H1 (cell line): ENCODE measurements around the gene RNF220. TPM values are rescaled to one million over a fixed set of nuclear protein-coding genes. Genes with fewer than 3 reads are reported as not detected.

Experiments
- CTCF ChIA-PET: fragments of 300-600 bp; sonication (Branson Sonifier 250); formaldehyde crosslinking; loops from one replicate; lab custom pipeline; 2021; ENCODE audit not compliant: partially characterized antibody; lab: Charles Lee
- POLR2A ChIA-PET: fragments of 300-600 bp; sonication (Branson Sonifier 250); formaldehyde crosslinking; loops from one replicate; lab custom pipeline; 2021; ENCODE audit warnings: inconsistent platforms; ENCODE audit not compliant: partially characterized antibody; lab: Charles Lee
- DNase-seq, 2 experiments: peaks; one replicate each; pipeline versions ENCODE4 v3.0.0 to v3.0.0-alpha.2; 2010 to 2022; ENCODE audit warnings: low spot score in 2 of 2, low read depth in 1 of 2, mixed read lengths in 1 of 2
- FAIRE-seq: peaks from 2 replicates; lab custom pipeline; 2011; peaks lifted over from hg19 to GRCh38; lab: Jason Lieb, UNC
- H2AFZ ChIP-seq: 2 replicates; pipeline ENCODE4 v1.8.1; 2012; ENCODE audit warnings: low read length, inconsistent platforms
- H2AK5ac ChIP-seq: 2 replicates; pipeline ENCODE4 v1.6.1; 2013; ENCODE audit warnings: low read depth, low read length
- H2BK120ac ChIP-seq: replicated peaks from 2 replicates; pipeline ENCODE3; 2013; ENCODE audit warnings: low read depth, low read length, inconsistent platforms
- H2BK12ac ChIP-seq: 2 replicates; pipeline ENCODE4 v1.6.1; 2013; ENCODE audit warnings: low read depth, low read length
- H2BK15ac ChIP-seq: 2 replicates; pipeline ENCODE4 v1.6.1; 2013; ENCODE audit warnings: low read length
- H2BK20ac ChIP-seq: 2 replicates; pipeline ENCODE4 v1.6.1; 2013; ENCODE audit warnings: low read length
- H2BK5ac ChIP-seq: 2 replicates; pipeline ENCODE4 v1.6.1; 2013; ENCODE audit warnings: low read depth, low read length
- H3K14ac ChIP-seq: 2 replicates; pipeline ENCODE4 v1.6.1; 2013; ENCODE audit warnings: inconsistent platforms; ENCODE audit not compliant: insufficient read length
- H3K18ac ChIP-seq: 2 replicates; pipeline ENCODE4 v1.6.1; 2013; ENCODE audit warnings: low read length; ENCODE audit errors: extremely low read depth
- H3K23ac ChIP-seq: 2 replicates; pipeline ENCODE4 v1.6.1; 2013; ENCODE audit warnings: inconsistent platforms; ENCODE audit not compliant: insufficient read length
- H3K23me2 ChIP-seq: 2 replicates; pipeline ENCODE4 v1.6.1; 2013; ENCODE audit warnings: low read depth, low read length
- H3K27ac ChIP-seq: 2 replicates; pipeline ENCODE4 v1.6.1; 2011; ENCODE audit warnings: low read depth, low read length, inconsistent platforms
- H3K27me3 ChIP-seq, 4 experiments: replicated peaks in 1 of 4; 1 replicate in 1 of 4; 2 replicates in 3 of 4; pipeline versions ENCODE4 v1.6.1 to v1.8.1; 2011 to 2013; ENCODE audit warnings: low read length in 3 of 4, mild to moderate bottlenecking in 3 of 4, inconsistent platforms in 2 of 4, mixed read lengths in 2 of 4, moderate library complexity in 1 of 4; ENCODE audit not compliant: control insufficient read depth in 3 of 4, insufficient read depth in 3 of 4; ENCODE audit errors: extremely low read depth in 1 of 4
- H3K36me3 ChIP-seq, 4 experiments: 2 replicates each; pipeline versions ENCODE4 v1.6.1 to v1.8.1; 2011 to 2013; ENCODE audit warnings: mild to moderate bottlenecking in 4 of 4, low read length in 3 of 4, moderate library complexity in 2 of 4, control low read depth in 1 of 4, inconsistent platforms in 1 of 4; ENCODE audit not compliant: insufficient read depth in 4 of 4, control insufficient read depth in 2 of 4
- H3K4ac ChIP-seq: replicated peaks from 2 replicates; pipeline ENCODE3; 2013; ENCODE audit warnings: low read length, low read depth, mixed read lengths, inconsistent platforms; ENCODE audit not compliant: insufficient read length
- H3K4me1 ChIP-seq, 4 experiments: replicated peaks in 1 of 4; 1 replicate in 1 of 4; 2 replicates in 3 of 4; pipeline versions ENCODE4 v1.6.1 to v1.8.1; 2011 to 2013; ENCODE audit warnings: low read length in 3 of 4, inconsistent platforms in 2 of 4, mixed read lengths in 1 of 4; ENCODE audit not compliant: insufficient read depth in 4 of 4, control insufficient read depth in 3 of 4
- H3K4me2 ChIP-seq, 2 experiments: 2 replicates each; pipeline versions ENCODE4 v1.6.1 to v1.8.1; 2011 to 2013; ENCODE audit warnings: low read depth in 2 of 2, low read length in 2 of 2, control low read depth in 1 of 2, inconsistent platforms in 1 of 2, mild to moderate bottlenecking in 1 of 2; ENCODE audit not compliant: insufficient read depth in 1 of 2
- H3K4me3 ChIP-seq, 4 experiments: fragments of 200-600, 300-600 bp in 1 of 4; sonication (generic), shearing (Covaris generic), sonication (Bioruptor Twin) in 1 of 4; 2 replicates each; pipeline versions ENCODE4 v1.5.1 to v1.8.1; 2011 to 2016; ENCODE audit warnings: low read length in 4 of 4, low read depth in 3 of 4, control low read depth in 2 of 4, inconsistent platforms in 2 of 4, mild to moderate bottlenecking in 2 of 4, mixed read lengths in 1 of 4, moderate library complexity in 1 of 4; ENCODE audit not compliant: insufficient read depth in 2 of 4; ENCODE audit errors: extremely low read depth in 1 of 4
- H3K56ac ChIP-seq: replicated peaks from 2 replicates; pipeline ENCODE3; 2013; ENCODE audit warnings: low read depth, mild to moderate bottlenecking, mixed read lengths, low read length, inconsistent platforms; ENCODE audit not compliant: insufficient read length
- H3K79me1 ChIP-seq: 2 replicates; pipeline ENCODE4 v1.6.1; 2013; ENCODE audit warnings: low read depth, low read length, control low read depth
- H3K79me2 ChIP-seq, 2 experiments: 2 replicates each; pipeline versions ENCODE4 v1.6.1 to v1.8.1; 2012 to 2013; ENCODE audit warnings: low read length in 2 of 2, mild to moderate bottlenecking in 2 of 2, inconsistent platforms in 1 of 2; ENCODE audit not compliant: insufficient read depth in 2 of 2, control insufficient read depth in 1 of 2
- H3K9ac ChIP-seq, 4 experiments: replicated peaks in 1 of 4; 1 replicate in 1 of 4; 2 replicates in 3 of 4; pipeline versions ENCODE4 v1.6.1 to v1.8.1; 2011 to 2013; ENCODE audit warnings: low read depth in 3 of 4, low read length in 3 of 4, control low read depth in 2 of 4, mild to moderate bottlenecking in 2 of 4, moderate library complexity in 2 of 4, inconsistent platforms in 1 of 4; ENCODE audit errors: extremely low read depth in 1 of 4
- H3K9me3 ChIP-seq, 2 experiments: 2 replicates each; pipeline versions ENCODE4 v1.6.1 to v1.8.1; 2012 to 2013; ENCODE audit warnings: mild to moderate bottlenecking in 2 of 2, moderate library complexity in 2 of 2, control low read depth in 1 of 2, inconsistent platforms in 1 of 2, low read depth in 1 of 2, low read length in 1 of 2, mixed read lengths in 1 of 2; ENCODE audit not compliant: insufficient read depth in 2 of 2
- H4K20me1 ChIP-seq, 2 experiments: replicated peaks in 1 of 2; 2 replicates each; pipeline versions ENCODE3 to v1.8.1; 2011 to 2013; ENCODE audit warnings: inconsistent platforms in 2 of 2, low read length in 2 of 2, mild to moderate bottlenecking in 1 of 2; ENCODE audit not compliant: insufficient read depth in 2 of 2, control insufficient read depth in 1 of 2
- H4K5ac ChIP-seq: 2 replicates; pipeline ENCODE4 v1.6.1; 2013; ENCODE audit warnings: low read length, low read depth, mixed read lengths, inconsistent platforms; ENCODE audit not compliant: insufficient read length
- H4K8ac ChIP-seq: 2 replicates; pipeline ENCODE4 v1.8.0; 2013; ENCODE audit warnings: mild to moderate bottlenecking, moderate library complexity, low read length, inconsistent platforms; ENCODE audit not compliant: insufficient read depth; ENCODE audit errors: extremely low read depth
- H4K91ac ChIP-seq: replicated peaks from 2 replicates; pipeline ENCODE3; 2013; ENCODE audit warnings: low read length, mixed read lengths, inconsistent platforms; ENCODE audit not compliant: insufficient read length
- CHD2 ChIP-seq: IDR thresholded peaks from 2 replicates; pipeline ENCODE4 v1.6.1; 2012; ENCODE audit warnings: low read length, improper control_type of control experiment
- E2F6 ChIP-seq: IDR thresholded peaks from 2 replicates; pipeline ENCODE4 v1.6.1; 2012; ENCODE audit warnings: inconsistent platforms
- HDAC2 ChIP-seq, 2 experiments: fragments of 300-600 bp in 1 of 2; sonication (generic) in 1 of 2; IDR thresholded peaks; 2 replicates each; pipeline ENCODE4 v1.6.1; 2011 to 2012; ENCODE audit warnings: low read depth in 2 of 2, low read length in 2 of 2, mild to moderate bottlenecking in 2 of 2, moderate library complexity in 2 of 2, borderline replicate concordance in 1 of 2, inconsistent platforms in 1 of 2
- POU5F1 ChIP-seq: IDR thresholded peaks from 2 replicates; pipeline ENCODE4 v1.6.1; 2011; ENCODE audit warnings: low read depth, mild to moderate bottlenecking, low read length, moderate library complexity
- TAF7 ChIP-seq: optimal IDR thresholded peaks from 2 replicates; pipeline ENCODE3; 2011; ENCODE audit warnings: low read depth, mild to moderate bottlenecking, inconsistent platforms, low read length, moderate library complexity, borderline replicate concordance
- TEAD4 ChIP-seq: IDR thresholded peaks from 2 replicates; pipeline ENCODE4 v1.6.1; 2012; ENCODE audit warnings: low read depth, low read length, inconsistent platforms, mixed read lengths
- USF2 ChIP-seq: IDR thresholded peaks from 2 replicates; pipeline ENCODE4 v1.6.1; 2011; ENCODE audit warnings: low read length, improper control_type of control experiment
- YY1 ChIP-seq: IDR thresholded peaks from 2 replicates; pipeline ENCODE4 v1.6.1; 2011; ENCODE audit warnings: low read depth, mild to moderate bottlenecking, low read length
- ZNF274 ChIP-seq: IDR thresholded peaks from 2 replicates; pipeline ENCODE4 v1.7.0; 2012; ENCODE audit warnings: low read length, borderline replicate concordance; ENCODE audit errors: extremely low read depth
- WGBS, 2 experiments: shearing (Covaris generic) in 1 of 2; methylation state at CpG; one replicate each; pipeline versions ENCODE4 v1.1.6 to v1.1.7; 2013 to 2015; ENCODE audit warnings: low lambda C conversion rate in 2 of 2, mixed read lengths in 2 of 2, inconsistent platforms in 1 of 2, low coverage in 1 of 2, missing lambda C conversion rate in 1 of 2; ENCODE audit not compliant: insufficient replicate concordance in 2 of 2, insufficient coverage in 1 of 2, insufficient read length in 1 of 2; ENCODE audit errors: extremely low coverage in 1 of 2, missing lambda C conversion rate in 1 of 2; 5-methylcytosine and 5-hydroxymethylcytosine counted together
- polyA plus RNA-seq, 7 experiments: library from polyadenylated mRNA; depleted of rRNA in 3 of 7; stranded (reverse) in 5 of 7; unstranded in 2 of 7; fragments of >200 nt in 5 of 7; fragments of 200-250 nt in 2 of 7; gene quantifications; 1 replicate in 5 of 7; 2 replicates in 1 of 7; 4 replicates in 1 of 7; pipeline versions ENCODE4 v1.2.1 to v1.2.3, GENCODE V29; 2011 to 2013; ENCODE audit warnings: missing spikeins in 2 of 7, mixed read lengths in 2 of 7
- total RNA-seq: library from RNA; stranded (reverse); fragmentation: NEBNext Ultra II Directional; extraction: Animal tissue kit (Norgen Biotek cat#: 25700); gene quantifications from 2 replicates; pipeline ENCODE4 v1.2.1, GENCODE V29; 2021

The RNF220 gene
- total and polyA plus RNA-seq, 2 of the 8 experiments (the other 6 are each of a cell fraction or from before 2014, with no cell fraction given) = 123 to 160 TPM

DNA sequence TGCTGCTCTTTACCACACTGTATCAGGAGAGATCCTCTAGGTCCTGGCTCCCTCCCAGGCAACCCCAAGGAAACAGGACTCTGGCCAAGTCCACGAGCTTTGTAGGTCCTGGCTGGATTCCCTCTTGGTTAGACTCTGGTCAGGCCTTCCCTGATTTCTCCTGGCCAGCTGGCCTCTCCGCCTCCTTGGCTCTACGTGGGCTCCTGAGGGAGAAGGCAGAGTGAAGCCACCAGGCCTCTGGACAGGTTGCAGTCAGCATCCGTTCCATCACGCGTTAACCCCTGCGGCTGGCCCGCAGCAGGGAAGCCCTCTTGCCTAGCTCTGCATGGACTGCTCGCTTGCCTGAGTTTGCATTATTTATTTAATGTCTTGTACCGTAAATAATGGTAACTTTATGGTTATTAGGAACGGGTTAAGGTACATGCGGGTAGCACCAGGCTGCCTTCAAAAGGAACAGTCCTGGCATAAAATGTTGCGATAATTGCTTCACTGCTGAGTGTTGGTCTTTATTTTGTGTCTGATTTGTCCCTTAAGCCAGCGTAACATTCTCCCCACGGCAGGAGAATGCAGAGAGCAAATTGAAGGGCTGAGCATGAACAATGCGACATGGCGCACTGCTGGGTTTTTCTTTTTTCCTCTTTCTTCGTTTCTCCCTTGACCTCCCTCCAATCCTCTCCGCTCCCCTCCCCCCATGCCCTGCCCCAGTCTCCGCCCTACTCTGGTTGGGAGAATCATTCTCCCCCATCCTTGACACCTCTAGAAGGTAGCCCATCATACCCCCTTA is 100.3 kb downstream of the RNF220 start:
- FAIRE-seq (no peak), DNase-seq (no peak)
- Histone ChIP-seq H3K4ac (peak overlapping the region; percentile 3), H3K14ac (no peak overlapping the region), H3K79me2 (peaks cover 0 to 5% of the 10 kb centered on the region in 2 experiments; a peak in 2 of 4 replicates), H3K27ac (no peak overlapping the region), H3K56ac (no peak overlapping the region), H3K23ac (no peak overlapping the region), H2BK120ac (peak overlapping the region; percentile 52), H3K9me3 (no peaks in the 10 kb centered on the region), H3K4me1 (peaks cover 22 to 55% (median 43%) of the 10 kb centered on the region in 4 experiments), H2AFZ (no peak overlapping the region), H2BK20ac (peak overlapping the region; percentile 11; the same call in 1 of the 2 replicates), H2BK5ac (peak overlapping the region; percentile 41; the same call in 1 of the 2 replicates), H2BK15ac (peak overlapping the region; percentile 73; the same call in 1 of the 2 replicates), H3K79me1 (no peaks in the 10 kb centered on the region; the same call in 1 of the 2 replicates), H2AK5ac (peak overlapping the region; percentile 83), H3K36me3 (no peaks in the 10 kb centered on the region), H3K23me2 (peaks cover 10% of the 10 kb centered on the region), H3K18ac (peak overlapping the region; percentile 10; the same call in 1 of the 2 replicates), H3K9ac (no peak overlapping the region), H4K5ac (no peak overlapping the region), H3K4me3 (peak overlapping the region in 1 of 4 experiments; percentile 5; a peak in 1 of 8 replicates), H4K8ac (no peak overlapping the region), H3K4me2 (peak overlapping the region; percentile 49 to 64), H4K20me1 (no peaks in the 10 kb centered on the region), H2BK12ac (peak overlapping the region; percentile 63), H3K27me3 (peaks cover 0 to 17% (median 11%) of the 10 kb centered on the region in 4 experiments; a peak in 5 of 7 replicates), H4K91ac (peak overlapping the region; percentile 95)
- WGBS, 2 experiments = 60% methylated on average over 20 of the region's 20 CpGs; no CpG with 5 or more reads in 1 of the 2 experiments
- ChIA-PET POLR2A (interaction anchor here (0.9 to 1.7 kb wide), 7 partner anchors 11 to 88 kb away, joined by 3 to 6 read pairs (median 3); no protein-coding TSS in a partner anchor), CTCF (interaction anchor here (0.6 to 4.4 kb wide), 9 partner anchors 8 to 191 kb away, joined by 3 to 24 read pairs (median 4); partner anchors contain the start of gene RNF220)
- TF ChIP-seq HDAC2 (IDR thresholded peaks at IDR 0.05; ENCODE audit: borderline replicate concordance in 1 of 2, low read depth in 2 of 2, low read length in 2 of 2) = 0 out of 4 replicates have a peak, but pooled peaks of 1 of the 2 experiments have one; percentile 2
- no peak for TF ChIP-seq ZNF274
- TF ChIP-seq TAF7 = no peak
- no peak for TF ChIP-seq CHD2
- TF ChIP-seq POU5F1 = no peak
- no peak for TF ChIP-seq E2F6
- no peak for TF ChIP-seq USF2
- TF ChIP-seq TEAD4 = 0 out of 2 replicates have a peak, but pooled peaks have one; percentile 39
- no peak for TF ChIP-seq YY1
